ENCODE results near the gene SLC2A5.

DNA sequence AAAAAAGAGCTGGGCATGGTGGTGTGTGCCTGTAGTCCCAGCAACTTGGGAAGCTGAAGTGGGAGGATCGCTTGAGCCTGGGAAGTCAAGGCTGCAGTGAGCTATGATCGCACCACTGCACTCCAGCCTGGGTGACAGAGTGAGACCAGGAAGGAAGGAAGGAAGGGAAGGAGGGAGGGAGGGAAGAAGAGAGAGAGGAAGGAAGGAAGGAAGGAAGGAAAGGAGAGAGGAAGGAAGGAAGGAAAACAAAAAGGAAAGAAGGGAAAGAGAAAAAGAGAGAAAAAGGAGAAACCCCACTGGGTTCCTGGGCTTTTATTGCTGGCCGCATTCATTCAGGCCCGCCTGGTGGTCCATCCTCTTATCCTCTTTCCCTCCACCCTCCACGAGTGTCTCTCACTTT lies 53.0 kb downstream of the SLC2A5 start:
- TF ChIP-seq POLR2A (IDR thresholded peaks at IDR 0.05; ENCODE audit: low read depth, low read length): no peak
- TF ChIP-seq POLR2AphosphoS5 (IDR thresholded peaks at IDR 0.05; ENCODE audit: low read depth, low read length): no peak
- TF ChIP-seq TAF1 (IDR thresholded peaks at IDR 0.05; ENCODE audit: low read depth, low read length): no peak
- no peak for TF ChIP-seq POU2F2 (IDR thresholded peaks at IDR 0.05; ENCODE audit: low read depth, low read length)
